GM10266 (cell line): ENCODE results near the gene MACROD1.

Experiments
- DNase-seq: peaks from one replicate; pipeline ENCODE4 v3.0.0; 2012; ENCODE audit errors: extremely low spot score
- CTCF ChIP-seq: IDR thresholded peaks from 2 replicates; pipeline ENCODE4 v1.5.1; 2012; ENCODE audit warnings: mild to moderate bottlenecking, low read depth; ENCODE audit not compliant: control insufficient read depth, insufficient read depth; ENCODE audit errors: missing control alignments

The MACROD1 gene

GRCh38 chr11:64185175-64185692 is 19.3 kb upstream of the MACROD1 start:
- peak; percentile 1 for TF ChIP-seq CTCF
- DNase-seq = peak; percentile 53

GRCh38 chr11:64183890-64184289 is 18.0 kb upstream of the MACROD1 start:
- no peak for DNase-seq
- TF ChIP-seq CTCF = no peak

GRCh38 chr11:64181506-64182411 is 15.8 kb upstream of the MACROD1 start:
- peak; percentile 74 for DNase-seq
- TF ChIP-seq CTCF = no peak

DNA sequence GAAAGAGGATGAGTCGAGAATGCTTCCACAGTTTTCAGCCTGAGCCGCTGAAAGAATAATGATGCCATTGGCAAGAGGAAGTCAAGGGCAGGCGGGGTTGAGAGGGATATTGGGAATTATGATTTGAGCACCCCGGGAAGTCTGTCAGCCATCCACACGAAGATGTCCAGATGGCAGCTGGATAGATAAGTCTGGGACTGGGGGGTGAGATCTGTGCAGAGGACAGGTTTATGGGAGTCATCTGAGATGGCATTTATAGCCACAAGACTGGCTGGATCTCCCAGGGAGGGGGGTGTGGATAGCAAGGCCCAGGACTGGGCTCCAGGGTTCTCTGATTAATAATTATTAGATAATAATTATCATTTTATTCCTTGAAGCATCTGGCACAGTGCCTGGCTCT is 15.0 kb upstream of the MACROD1 start:
- DNase-seq = no peak
- TF ChIP-seq CTCF = no peak

- no peak for TF ChIP-seq CTCF
- DNase-seq = no peak
Observed at GRCh38 chr11:64178951-64179639, 13.2 kb upstream of the MACROD1 start.

DNA sequence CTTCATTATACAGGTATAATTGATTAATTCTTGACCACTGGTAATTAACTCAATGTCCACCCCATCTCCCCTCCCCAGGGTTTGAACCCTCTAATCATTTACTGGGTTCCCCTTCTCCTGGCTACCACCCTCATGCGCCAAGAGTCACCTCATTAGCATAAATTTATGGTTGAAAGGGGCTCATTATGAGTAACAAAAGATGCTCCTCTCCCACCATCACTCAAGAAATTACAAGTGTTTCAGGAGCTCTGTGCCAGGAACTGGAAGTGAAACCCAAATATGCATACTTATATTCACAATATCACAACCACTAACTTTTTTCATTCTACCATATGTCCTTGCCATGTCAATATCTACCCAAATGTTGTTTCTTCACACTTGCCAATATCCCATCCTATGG is 12.3 kb upstream of the MACROD1 start:
- no peak for TF ChIP-seq CTCF
- DNase-seq = no peak
